Endothelial cell of umbilical vein (primary cell): ENCODE results near the gene DENND1B. TPM values are rescaled to one million over a fixed set of nuclear protein-coding genes. Genes with fewer than 3 reads are reported as not detected.

Source experiments
- BruUV-seq: library from RNA; stranded (reverse); fragments of 400-500 nt; replicated peaks from 2 replicates; lab custom pipeline; 2021; lab: Mats Ljungman, UMichigan
- CTCF ChIA-PET: fragments of 300-600, 350-600 bp; sonication (Branson Sonifier 250); formaldehyde crosslinking; loops from one replicate; lab custom pipeline; 2021; ENCODE audit warnings: antibody characterized with exemption, inconsistent platforms; lab: Charles Lee
- POLR2A ChIA-PET: fragments of 300-600, 350-600 bp; sonication (Branson Sonifier 250); formaldehyde crosslinking; loops from one replicate; lab custom pipeline; 2021; ENCODE audit warnings: antibody characterized with exemption, inconsistent platforms; lab: Charles Lee
- DNase-seq: peaks from one replicate; pipeline ENCODE4 v3.0.0-alpha.2; 2011; ENCODE audit warnings: low read depth, low spot score
- FAIRE-seq: peaks from 2 replicates; lab custom pipeline; 2011; peaks lifted over from hg19 to GRCh38; lab: Jason Lieb, UNC
- H2AFZ ChIP-seq: 2 replicates; pipeline ENCODE4 v1.6.0; 2012; ENCODE audit warnings: low read depth, low read length, control low read depth, inconsistent platforms
- H3K27ac ChIP-seq: 2 replicates; pipeline ENCODE4 v1.5.1; 2011; ENCODE audit warnings: low read depth, mild to moderate bottlenecking, control low read depth, low read length, moderate library complexity; ENCODE audit not compliant: insufficient read depth
- H3K27me3 ChIP-seq, 2 experiments: 2 replicates each; pipeline versions ENCODE4 v1.6.0 to v1.6.1; 2011; ENCODE audit warnings: low read length in 2 of 2, mixed read lengths in 1 of 2; ENCODE audit not compliant: control insufficient read depth in 2 of 2, insufficient read depth in 2 of 2
- H3K36me3 ChIP-seq, 2 experiments: 2 replicates in 1 of 2; 3 replicates in 1 of 2; pipeline ENCODE4 v1.5.1; 2011; ENCODE audit warnings: low read length in 2 of 2, mild to moderate bottlenecking in 1 of 2, moderate library complexity in 1 of 2; ENCODE audit not compliant: control insufficient read depth in 2 of 2, insufficient read depth in 2 of 2; ENCODE audit errors: extremely low read depth in 1 of 2
- H3K4me1 ChIP-seq: 3 replicates; pipeline ENCODE4 v1.5.1; 2011; ENCODE audit warnings: mild to moderate bottlenecking, low read length; ENCODE audit not compliant: control insufficient read depth, insufficient read depth; ENCODE audit errors: extremely low read depth
- H3K4me2 ChIP-seq: 2 replicates; pipeline ENCODE4 v1.6.1; 2011; ENCODE audit warnings: low read length, control low read depth, mixed read lengths; ENCODE audit not compliant: insufficient read depth
- H3K4me3 ChIP-seq, 3 experiments: fragments of 200-600 bp in 1 of 3; sonication (generic), shearing (Covaris generic) in 1 of 3; replicated peaks in 1 of 3; 2 replicates each; pipeline ENCODE4 v1.5.1; 2011 to 2016; ENCODE audit warnings: control low read depth in 3 of 3, low read length in 3 of 3, mild to moderate bottlenecking in 2 of 3, inconsistent platforms in 1 of 3, low read depth in 1 of 3, moderate library complexity in 1 of 3; ENCODE audit not compliant: insufficient read depth in 1 of 3
- H3K79me2 ChIP-seq: 2 replicates; pipeline ENCODE4 v1.6.0; 2012; ENCODE audit warnings: low read length, inconsistent platforms; ENCODE audit not compliant: control insufficient read depth, insufficient read depth
- H3K9ac ChIP-seq: replicated peaks from 2 replicates; pipeline ENCODE3; 2011; ENCODE audit warnings: low read length, control low read depth; ENCODE audit not compliant: insufficient read depth; ENCODE audit errors: extremely low read depth
- H3K9me1 ChIP-seq: replicated peaks from 3 replicates; pipeline ENCODE4 v1.6.0; 2011; ENCODE audit warnings: mild to moderate bottlenecking, low read length; ENCODE audit not compliant: control insufficient read depth, insufficient read depth; ENCODE audit errors: extremely low read depth
- H3K9me3 ChIP-seq: replicated peaks from 2 replicates; pipeline ENCODE4 v1.5.1; 2012; ENCODE audit warnings: low read length, inconsistent platforms; ENCODE audit not compliant: control insufficient read depth, insufficient read depth
- H4K20me1 ChIP-seq: replicated peaks from 2 replicates; pipeline ENCODE3; 2011; ENCODE audit warnings: mild to moderate bottlenecking, low read length; ENCODE audit not compliant: control insufficient read depth, insufficient read depth; ENCODE audit errors: extremely low read depth
- CTCF ChIP-seq, 2 donors: IDR thresholded peaks; 1 replicate in 1 of 2; 2 replicates in 1 of 2; pipeline ENCODE4 v1.5.1; 2011; ENCODE audit warnings: low read length in 2 of 2, mild to moderate bottlenecking in 2 of 2, moderate library complexity in 2 of 2, control low read depth in 1 of 2, inconsistent platforms in 1 of 2, low read depth in 1 of 2; ENCODE audit not compliant: insufficient read depth in 1 of 2; ENCODE audit errors: extremely low read depth in 1 of 2
- EZH2 ChIP-seq: IDR thresholded peaks from 2 replicates; pipeline ENCODE4 v1.6.1; 2012; ENCODE audit warnings: borderline replicate concordance, low read depth, mild to moderate bottlenecking, moderate library complexity, low read length, inconsistent platforms; ENCODE audit not compliant: severe bottlenecking
- FOS ChIP-seq: IDR thresholded peaks from 2 replicates; pipeline ENCODE4 v1.6.1; 2011; ENCODE audit warnings: mild to moderate bottlenecking, low read length, moderate library complexity, borderline replicate concordance; ENCODE audit not compliant: insufficient read depth
- GATA2 ChIP-seq: IDR thresholded peaks from 2 replicates; pipeline ENCODE4 v1.7.0; 2011; ENCODE audit warnings: low read depth, mild to moderate bottlenecking, moderate library complexity, mixed read lengths, low read length; ENCODE audit not compliant: insufficient read length, insufficient read depth
- JUN ChIP-seq: IDR thresholded peaks from 2 replicates; pipeline ENCODE4 v1.6.1; 2011; ENCODE audit warnings: borderline replicate concordance, low read depth; ENCODE audit not compliant: insufficient read length, insufficient read depth
- MAX ChIP-seq: IDR thresholded peaks from 2 replicates; pipeline ENCODE4 v1.6.1; 2011; ENCODE audit not compliant: insufficient read depth, insufficient read length
- MYC ChIP-seq: IDR thresholded peaks from one replicate; pipeline ENCODE4 v1.6.1; 2011; ENCODE audit warnings: mild to moderate bottlenecking, low read depth, low read length
- POLR2A ChIP-seq: IDR thresholded peaks from 2 replicates; pipeline ENCODE4 v1.6.1; 2012; ENCODE audit warnings: low read depth, mild to moderate bottlenecking, control low read depth, low read length
- POLR2AphosphoS5 ChIP-seq: IDR thresholded peaks from 2 replicates; pipeline ENCODE4 v1.6.1; 2012; ENCODE audit warnings: low read depth, mild to moderate bottlenecking, control low read depth, low read length, moderate library complexity; ENCODE audit not compliant: insufficient read depth
- dilution Hi-C: fragments of 300-500 bp; cut with MboI; formaldehyde crosslinking; loops from one replicate; pipeline ENCODE4 v1.15.0; 2019; ENCODE audit warnings: low sequenced_read_pairs; ENCODE audit not compliant: extremely low pct_ligation_motif_present
- intact Hi-C: fragments of 100-400 bp; cut with micrococcal nuclease; formaldehyde crosslinking; loops from one replicate; pipeline ENCODE4 v1.10.0; 2022
- polyA plus RNA-seq, 4 experiments: library from polyadenylated mRNA; depleted of rRNA in 3 of 4; stranded (reverse) in 3 of 4; unstranded in 1 of 4; fragments of >200 nt; gene quantifications; 2 replicates each; pipeline versions ENCODE4 v1.2.1 to v1.2.3, GENCODE V29; 2011 to 2012; ENCODE audit warnings: missing spikeins in 1 of 4
- total RNA-seq: library from RNA; stranded (reverse); gene quantifications from 2 replicates; pipeline ENCODE4 v1.2.3, GENCODE V29; 2021

DENND1B gene
- total and polyA plus RNA-seq, 2 donors (not counting 3 experiments of a cell fraction or from before 2014, with no cell fraction given), result 0.97 to 3.3 TPM

GRCh38 chr1:197680311-197680710 is 95.0 kb downstream of the DENND1B start:
- no peak for TF ChIP-seq MYC
- no peak for TF ChIP-seq POLR2A
- TF ChIP-seq POLR2AphosphoS5, result no peak
- TF ChIP-seq GATA2, result no peak
- no peak for TF ChIP-seq MAX
- no peak for TF ChIP-seq EZH2
- no peak for TF ChIP-seq FOS
- no peak for TF ChIP-seq CTCF (IDR thresholded peaks at IDR 0.05; ENCODE audit: extremely low read depth in 1 of 2, insufficient read depth in 1 of 2, low read depth in 1 of 2, low read length in 2 of 2)
- TF ChIP-seq JUN, result no peak
- Histone ChIP-seq H3K27me3 (no peaks in the 10 kb centered on the region), H3K4me2 (no peak overlapping the region), H3K9me1 (no peaks in the 10 kb centered on the region), H3K27ac (no peak overlapping the region), H3K4me1 (no peaks in the 10 kb centered on the region), H2AFZ (no peak overlapping the region), H3K36me3 (no peaks in the 10 kb centered on the region), H3K79me2 (no peaks in the 10 kb centered on the region), H4K20me1 (no peaks in the 10 kb centered on the region), H3K9me3 (no peaks in the 10 kb centered on the region), H3K4me3 (no peak overlapping the region), H3K9ac (no peak overlapping the region)
- DNase-seq, result no peak
- CTCF ChIA-PET, result interaction anchor here (1.1 kb wide), 1 partner anchor 13 kb away, joined by 4 read pairs; no protein-coding TSS in a partner anchor
- POLR2A ChIA-PET, result no interaction called here
- dilution Hi-C loops (no loop called here), intact Hi-C loops (no loop called here)
- FAIRE-seq, result no peak
- no TSS peak for BruUV-seq
